Spleen (tissue), 7 donors: ENCODE results near the gene FAM204A.

Experiments used
- CTCF ChIP-seq, 11 experiments: fragments of 200-600 bp in 7 of 11; fragments of 450-650 bp in 4 of 11; sonication (generic) in 4 of 11; IDR thresholded peaks in 8 of 11; conservative IDR thresholded peaks in 3 of 11; 1 replicate in 7 of 11; 2 replicates in 4 of 11; pipeline versions ENCODE4 v1.4.0 to v1.8.0; 2016 to 2021; ENCODE audit warnings: antibody characterized with exemption in 11 of 11, inconsistent platforms in 4 of 11, mild to moderate bottlenecking in 1 of 11
- POLR2A ChIP-seq, 3 donors: fragments of 450-650 bp; IDR thresholded peaks; one replicate each; pipeline ENCODE4 v1.5.1; 2017; ENCODE audit warnings: antibody characterized with exemption in 3 of 3, mild to moderate bottlenecking in 1 of 3
- POLR2AphosphoS5 ChIP-seq, 3 donors: sonication (generic); formaldehyde crosslinking; IDR thresholded peaks; one replicate each; pipeline ENCODE4 v1.5.1; 2017; ENCODE audit warnings: antibody characterized with exemption in 3 of 3
- donor health status: DM: no; HTN: no; CAD: no; lungs with moderate emphysema.
- donor health status: DM: no; HTN: no; CAD: no.
- donor health status: DM: no; HTN: no; CAD: no.

GRCh38 chr10:118356628-118357027, 14.5 kb upstream of the FAM204A start:
- TF ChIP-seq POLR2A (IDR thresholded peaks at IDR 0.05) = no peak
- TF ChIP-seq CTCF (IDR thresholded peaks at IDR 0.05 in 8 of 11, conservative IDR thresholded peaks at IDR 0.05 in 3 of 11) = no peak
- TF ChIP-seq POLR2AphosphoS5 (IDR thresholded peaks at IDR 0.05) = no peak
